HepG2 (cell line): ENCODE data around the gene PCYT2. TPM values are rescaled to one million over a fixed set of nuclear protein-coding genes. Genes with fewer than 3 reads are reported as not detected.

ENCODE experiments used
- ATAC-seq: fragments of 200-7000 bp; cut with Tn5 transposase; 3 replicates; pipeline ENCODE4 v1.9.1; 2020; ENCODE audit warnings: mild to moderate bottlenecking, moderate library complexity
- BruUV-seq: library from RNA; stranded (reverse); fragments of 400-500 nt; replicated peaks from 2 replicates; lab custom pipeline; 2021; lab: Mats Ljungman, UMichigan
- CTCF ChIA-PET: fragments of 300-600 bp; formaldehyde crosslinking; extraction: SDS; loops from one replicate; lab custom pipeline; 2021; ENCODE audit warnings: low total read pairs, inconsistent platforms, low intra/inter-chr PET ratio; lab: Yijun Ruan, JAX
- POLR2A ChIA-PET: fragments of 350-600 bp; sonication (Branson Sonifier 250); formaldehyde crosslinking; loops from one replicate; lab custom pipeline; 2020; ENCODE audit warnings: antibody characterized with exemption, inconsistent platforms; lab: Yijun Ruan, JAX
- DNase-seq: peaks from one replicate; pipeline ENCODE4 v3.0.0-alpha.2; 2015; ENCODE audit warnings: low spot score
- FAIRE-seq: peaks from 3 replicates; lab custom pipeline; 2011; peaks lifted over from hg19 to GRCh38; lab: Jason Lieb, UNC
- H2AFZ ChIP-seq: one replicate; pipeline ENCODE4 v1.6.1; 2011; ENCODE audit warnings: low read length, inconsistent platforms
- H3K27ac ChIP-seq: fragments of 300-600 bp; 3 replicates; pipeline ENCODE4 v1.8.0; 2011; ENCODE audit warnings: mixed run types, mild to moderate bottlenecking, mixed read lengths, low read length, inconsistent platforms; ENCODE audit not compliant: insufficient read depth; ENCODE audit errors: extremely low read length
- H3K27me3 ChIP-seq, 2 experiments: fragments of 200-600 bp in 1 of 2; 2 replicates in 1 of 2; 3 replicates in 1 of 2; pipeline versions ENCODE4 v1.6.0 to v1.8.0; 2011; ENCODE audit warnings: low read length in 2 of 2, mild to moderate bottlenecking in 2 of 2, moderate library complexity in 2 of 2, inconsistent platforms in 1 of 2; ENCODE audit not compliant: insufficient read depth in 2 of 2, control insufficient read depth in 1 of 2
- H3K36me3 ChIP-seq, 2 experiments: fragments of 200-600 bp in 1 of 2; replicated peaks in 1 of 2; 2 replicates in 1 of 2; 3 replicates in 1 of 2; pipeline versions ENCODE4 v1.5.1 to v1.8.0; 2011; ENCODE audit warnings: low read length in 2 of 2, inconsistent platforms in 1 of 2; ENCODE audit not compliant: insufficient read depth in 2 of 2, control insufficient read depth in 1 of 2
- H3K4me1 ChIP-seq: 2 replicates; pipeline ENCODE4 v1.5.1; 2012; ENCODE audit warnings: low read length, inconsistent platforms; ENCODE audit not compliant: insufficient read depth
- H3K4me2 ChIP-seq: 2 replicates; pipeline ENCODE4 v1.6.0; 2011; ENCODE audit warnings: low read depth, low read length, inconsistent platforms
- H3K4me3 ChIP-seq, 3 experiments: fragments of 200-600 bp in 1 of 3; sonication (generic), shearing (Covaris generic) in 1 of 3; replicated peaks in 1 of 3; 2 replicates each; pipeline ENCODE4 v1.5.1; 2011 to 2016; ENCODE audit warnings: low read length in 3 of 3, inconsistent platforms in 2 of 3, low read depth in 2 of 3, mild to moderate bottlenecking in 2 of 3, control low read depth in 1 of 3, mixed read lengths in 1 of 3; ENCODE audit not compliant: insufficient read depth in 1 of 3
- H3K79me2 ChIP-seq: one replicate; pipeline ENCODE4 v1.6.1; 2011; ENCODE audit warnings: low read length, inconsistent platforms; ENCODE audit not compliant: insufficient read depth
- H3K9ac ChIP-seq: 2 replicates; pipeline ENCODE4 v1.6.0; 2011; ENCODE audit warnings: mild to moderate bottlenecking, low read depth, low read length, inconsistent platforms; ENCODE audit not compliant: insufficient read depth
- H3K9me3 ChIP-seq: 2 replicates; pipeline ENCODE4 v1.5.1; 2012; ENCODE audit warnings: mild to moderate bottlenecking, low read length
- H4K20me1 ChIP-seq: 2 replicates; pipeline ENCODE4 v1.6.0; 2011; ENCODE audit warnings: inconsistent platforms, mild to moderate bottlenecking, low read length, moderate library complexity; ENCODE audit not compliant: insufficient read depth
- GFI1 ChIP-seq: sonication (generic); formaldehyde crosslinking; IDR thresholded peaks from 2 replicates; pipeline ENCODE4 v1.5.0; 2020; ENCODE audit warnings: missing genetic modification reagents, mild to moderate bottlenecking, borderline replicate concordance
- NCOA1 ChIP-seq: sonication (generic); formaldehyde crosslinking; IDR thresholded peaks from 2 replicates; pipeline ENCODE4 v1.9.0; 2021; ENCODE audit warnings: missing genetic modification reagents
- RBM22 ChIP-seq: fragments of 200-400 bp; formaldehyde crosslinking; optimal IDR thresholded peaks from 2 replicates; pipeline ENCODE3; 2017; ENCODE audit warnings: mild to moderate bottlenecking, low read length, moderate library complexity
- RBM39 ChIP-seq: fragments of 200-400 bp; formaldehyde crosslinking; IDR thresholded peaks from one replicate; pipeline ENCODE4 v1.6.1; 2018; ENCODE audit warnings: antibody characterized with exemption, mild to moderate bottlenecking, low read depth, low read length; ENCODE audit not compliant: poor library complexity, severe bottlenecking
- RCOR2 ChIP-seq: IDR thresholded peaks from 2 replicates; pipeline ENCODE4 v1.6.1; 2016; ENCODE audit warnings: missing biosample characterization, missing genetic modification reagents
- ZBTB20 ChIP-seq: sonication (generic); formaldehyde crosslinking; IDR thresholded peaks from 2 replicates; pipeline ENCODE4 v1.8.1; 2023; ENCODE audit warnings: missing genetic modification reagents, low read depth, mild to moderate bottlenecking, borderline replicate concordance
- ZNF160 ChIP-seq: sonication (generic); formaldehyde crosslinking; IDR thresholded peaks from 2 replicates; pipeline ENCODE4 v1.8.0; 2022; ENCODE audit warnings: mild to moderate bottlenecking, inconsistent platforms, missing genetic modification reagents
- ZNF251 ChIP-seq: sonication (generic); formaldehyde crosslinking; IDR thresholded peaks from 2 replicates; pipeline ENCODE4 v1.9.0; 2021; ENCODE audit warnings: mild to moderate bottlenecking, missing genetic modification reagents
- ZNF816 ChIP-seq: sonication (generic); formaldehyde crosslinking; IDR thresholded peaks from 2 replicates; pipeline ENCODE4 v1.8.0; 2022; ENCODE audit warnings: missing genetic modification reagents, mild to moderate bottlenecking, borderline replicate concordance
- ZZZ3 ChIP-seq: sonication (generic); formaldehyde crosslinking; IDR thresholded peaks from 2 replicates; pipeline ENCODE4 v1.4.0; 2020; ENCODE audit warnings: missing genetic modification reagents, mild to moderate bottlenecking, borderline replicate concordance
- WGBS: methylation state at CpG from one replicate; pipeline ENCODE4 v1.1.6; 2017; ENCODE audit warnings: low lambda C conversion rate; 5-methylcytosine and 5-hydroxymethylcytosine counted together
- in situ Hi-C: cut with HindIII; loops from 2 replicates; pipeline ENCODE4 v1.10.0; 2017; ENCODE audit warnings: low pct_unique_long_range_greater_than_20kb; ENCODE audit not compliant: extremely low pct_ligation_motif_present
- intact Hi-C: fragments of 100-400 bp; cut with micrococcal nuclease; formaldehyde crosslinking; loops from one replicate; pipeline ENCODE4 v1.10.0; 2022; ENCODE audit not compliant: unreplicated experiment
- polyA plus RNA-seq, 8 experiments: library from polyadenylated mRNA; depleted of rRNA in 3 of 8; stranded (reverse) in 7 of 8; unstranded in 1 of 8; fragments of >200 nt; fragmentation: Illumina TruSeq in 4 of 8; extraction: Trizol in 4 of 8; gene quantifications; 2 replicates each; pipeline versions ENCODE4 v1.2.1 to v1.2.3, GENCODE V29; 2011 to 2016; ENCODE audit warnings: low read depth in 4 of 8, missing spikeins in 1 of 8, mixed read lengths in 1 of 8; ENCODE audit not compliant: insufficient read depth in 1 of 8
- total RNA-seq, 5 experiments: library from RNA; depleted of rRNA; stranded (reverse); fragments of >200 nt; fragmentation: Illumina TruSeq; extraction: Trizol; gene quantifications; 2 replicates each; pipeline ENCODE4 v1.2.3, GENCODE V29; 2016; ENCODE audit warnings: low read depth in 1 of 5
- TF ChIP-seq, protein P1 (sequence below), 2 experiments: sonication (generic) in 1 of 2; formaldehyde crosslinking in 1 of 2; IDR thresholded peaks; 2 replicates each; pipeline versions ENCODE4 v1.4.0 to v1.6.1; 2016 to 2020; ENCODE audit warnings: borderline replicate concordance in 1 of 2, low read depth in 1 of 2, mild to moderate bottlenecking in 1 of 2, missing genetic modification reagents in 1 of 2
- TF ChIP-seq, protein P2 (sequence below): sonication (generic); formaldehyde crosslinking; IDR thresholded peaks from 2 replicates; pipeline ENCODE4 v1.4.0; 2020; ENCODE audit warnings: missing genetic modification reagents

Gene PCYT2
- total and polyA plus RNA-seq, 2 of the 13 experiments (the other 11 are each of a cell fraction or from before 2014, with no cell fraction given), result 147 to 297 TPM

DNA sequence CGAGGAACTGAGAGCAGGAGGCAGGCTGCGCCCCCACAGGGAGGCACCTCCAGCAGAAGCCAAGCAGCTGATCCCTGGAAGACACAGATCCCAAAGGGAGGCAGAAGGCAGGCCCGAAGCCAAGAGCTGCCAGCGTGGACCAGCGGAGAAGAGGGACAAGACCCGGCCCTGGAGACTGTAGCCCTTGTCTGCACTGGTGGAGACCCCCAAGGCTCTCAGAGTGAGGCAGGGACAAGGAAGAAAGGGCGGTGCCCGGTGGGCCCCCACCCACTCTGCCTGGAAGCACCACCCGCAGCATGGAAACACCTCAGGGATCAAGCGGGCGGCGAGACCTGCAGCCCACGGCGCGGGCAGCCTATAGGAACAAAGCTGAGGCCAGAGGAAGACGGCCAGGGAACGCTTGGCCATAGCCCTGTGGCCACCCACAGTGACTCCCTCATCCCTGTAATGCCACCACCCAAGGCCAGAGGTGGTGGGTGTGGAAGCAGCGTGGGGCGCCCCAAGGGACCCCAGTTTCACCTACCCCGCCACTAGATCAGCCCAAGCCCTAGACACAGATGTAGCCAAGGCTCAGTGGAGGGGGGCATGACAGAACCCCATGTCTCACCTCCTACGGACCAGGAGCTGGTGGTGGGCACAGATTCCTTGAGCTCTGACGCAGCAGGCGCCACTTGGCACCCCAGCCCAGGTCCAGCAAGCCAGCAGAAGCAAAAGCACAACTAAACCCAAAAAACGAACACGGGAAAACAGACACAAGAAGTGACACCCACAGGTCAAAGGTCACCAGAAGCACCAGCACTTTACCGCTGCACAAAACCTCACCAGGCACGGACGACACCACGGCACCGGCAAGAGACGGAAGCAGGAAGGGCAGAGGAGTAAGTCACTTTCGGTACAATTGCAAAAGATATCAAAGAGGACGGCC is 9.7 kb upstream of the PCYT2 start (continued):
- TF ChIP-seq, protein P1, sequence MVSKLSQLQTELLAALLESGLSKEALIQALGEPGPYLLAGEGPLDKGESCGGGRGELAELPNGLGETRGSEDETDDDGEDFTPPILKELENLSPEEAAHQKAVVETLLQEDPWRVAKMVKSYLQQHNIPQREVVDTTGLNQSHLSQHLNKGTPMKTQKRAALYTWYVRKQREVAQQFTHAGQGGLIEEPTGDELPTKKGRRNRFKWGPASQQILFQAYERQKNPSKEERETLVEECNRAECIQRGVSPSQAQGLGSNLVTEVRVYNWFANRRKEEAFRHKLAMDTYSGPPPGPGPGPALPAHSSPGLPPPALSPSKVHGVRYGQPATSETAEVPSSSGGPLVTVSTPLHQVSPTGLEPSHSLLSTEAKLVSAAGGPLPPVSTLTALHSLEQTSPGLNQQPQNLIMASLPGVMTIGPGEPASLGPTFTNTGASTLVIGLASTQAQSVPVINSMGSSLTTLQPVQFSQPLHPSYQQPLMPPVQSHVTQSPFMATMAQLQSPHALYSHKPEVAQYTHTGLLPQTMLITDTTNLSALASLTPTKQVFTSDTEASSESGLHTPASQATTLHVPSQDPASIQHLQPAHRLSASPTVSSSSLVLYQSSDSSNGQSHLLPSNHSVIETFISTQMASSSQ (IDR thresholded peaks at IDR 0.05; ENCODE audit: low read depth), result no peak
- TF ChIP-seq, protein P1 (CRISPR knock-in tag; IDR thresholded peaks at IDR 0.05; ENCODE audit: borderline replicate concordance), result no peak
- TF ChIP-seq RBM22, result peak; percentile 54
- TF ChIP-seq RBM39, result peak; percentile 41

DNA sequence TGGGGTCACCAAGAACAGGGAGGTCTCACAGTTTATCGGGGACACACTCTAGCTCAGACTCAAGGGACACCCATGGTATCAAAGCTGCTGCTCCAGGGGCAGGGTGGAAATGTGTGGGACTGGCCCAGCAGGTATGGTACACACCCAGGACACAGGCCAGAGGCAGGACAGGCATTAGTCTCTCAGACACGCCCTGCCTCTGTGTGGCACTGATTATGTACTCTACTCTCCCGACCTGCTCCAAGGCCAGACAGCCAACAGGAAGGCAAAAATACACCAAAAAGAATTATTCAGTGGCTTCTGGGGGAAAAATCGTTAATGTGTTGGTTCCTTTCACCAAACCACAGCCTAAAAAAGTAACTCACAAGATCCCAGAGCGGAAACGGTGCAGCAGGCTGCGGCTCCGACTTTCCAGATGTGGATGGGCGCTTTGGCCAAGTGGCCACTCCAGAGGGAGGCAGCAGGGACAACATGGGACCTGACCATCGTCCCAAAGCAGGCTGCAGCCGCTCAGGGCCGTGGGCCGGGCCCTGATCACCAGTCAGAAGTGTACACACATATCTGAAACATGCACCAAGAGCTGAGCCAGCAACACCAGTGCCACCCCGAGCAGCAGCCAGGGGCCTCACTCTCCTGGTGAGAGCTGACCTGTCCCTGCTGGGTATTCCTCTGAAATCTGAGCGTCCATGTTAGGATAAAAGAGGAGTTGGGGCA is 7.8 kb upstream of the PCYT2 start:
- intact Hi-C loops (no loop called here), in situ Hi-C loops (no loop called here)
- H3K4me3 ChIP-seq, result no peak overlapping the region
- H3K27ac ChIP-seq, result no peak overlapping the region
- peaks cover 7% of the 10 kb centered on the region; the same call in 1 of the 2 replicates for H4K20me1 ChIP-seq
- H3K9me3 ChIP-seq, result no peaks in the 10 kb centered on the region
- ChIA-PET POLR2A (no interaction called here), CTCF (no interaction called here)
- H2AFZ ChIP-seq, result no peak overlapping the region
- H3K9ac ChIP-seq, result no peak overlapping the region
- peak; percentile 13 for ATAC-seq
- H3K36me3 ChIP-seq, result peaks cover 40 to 50% of the 10 kb centered on the region in 2 experiments
- H3K4me2 ChIP-seq, result peak overlapping the region; percentile 83; the same call in 1 of the 2 replicates
- BruUV-seq, result no TSS peak
- H3K27me3 ChIP-seq, result no peaks in the 10 kb centered on the region
- no peak for DNase-seq
- peaks cover 35% of the 10 kb centered on the region for H3K4me1 ChIP-seq
- WGBS, result 94% methylated on average over 15 of the region's 15 CpGs
- H3K79me2 ChIP-seq, result peaks cover 57% of the 10 kb centered on the region
- FAIRE-seq, result no peak
- TF ChIP-seq NCOA1 (CRISPR knock-in tag), result no peak
- TF ChIP-seq ZZZ3 (CRISPR knock-in tag), result no peak
- TF ChIP-seq RCOR2 (CRISPR knock-in tag), result no peak
- no peak for TF ChIP-seq ZBTB20 (CRISPR knock-in tag)
- no peak for TF ChIP-seq GFI1 (CRISPR knock-in tag)
- TF ChIP-seq, protein P2, sequence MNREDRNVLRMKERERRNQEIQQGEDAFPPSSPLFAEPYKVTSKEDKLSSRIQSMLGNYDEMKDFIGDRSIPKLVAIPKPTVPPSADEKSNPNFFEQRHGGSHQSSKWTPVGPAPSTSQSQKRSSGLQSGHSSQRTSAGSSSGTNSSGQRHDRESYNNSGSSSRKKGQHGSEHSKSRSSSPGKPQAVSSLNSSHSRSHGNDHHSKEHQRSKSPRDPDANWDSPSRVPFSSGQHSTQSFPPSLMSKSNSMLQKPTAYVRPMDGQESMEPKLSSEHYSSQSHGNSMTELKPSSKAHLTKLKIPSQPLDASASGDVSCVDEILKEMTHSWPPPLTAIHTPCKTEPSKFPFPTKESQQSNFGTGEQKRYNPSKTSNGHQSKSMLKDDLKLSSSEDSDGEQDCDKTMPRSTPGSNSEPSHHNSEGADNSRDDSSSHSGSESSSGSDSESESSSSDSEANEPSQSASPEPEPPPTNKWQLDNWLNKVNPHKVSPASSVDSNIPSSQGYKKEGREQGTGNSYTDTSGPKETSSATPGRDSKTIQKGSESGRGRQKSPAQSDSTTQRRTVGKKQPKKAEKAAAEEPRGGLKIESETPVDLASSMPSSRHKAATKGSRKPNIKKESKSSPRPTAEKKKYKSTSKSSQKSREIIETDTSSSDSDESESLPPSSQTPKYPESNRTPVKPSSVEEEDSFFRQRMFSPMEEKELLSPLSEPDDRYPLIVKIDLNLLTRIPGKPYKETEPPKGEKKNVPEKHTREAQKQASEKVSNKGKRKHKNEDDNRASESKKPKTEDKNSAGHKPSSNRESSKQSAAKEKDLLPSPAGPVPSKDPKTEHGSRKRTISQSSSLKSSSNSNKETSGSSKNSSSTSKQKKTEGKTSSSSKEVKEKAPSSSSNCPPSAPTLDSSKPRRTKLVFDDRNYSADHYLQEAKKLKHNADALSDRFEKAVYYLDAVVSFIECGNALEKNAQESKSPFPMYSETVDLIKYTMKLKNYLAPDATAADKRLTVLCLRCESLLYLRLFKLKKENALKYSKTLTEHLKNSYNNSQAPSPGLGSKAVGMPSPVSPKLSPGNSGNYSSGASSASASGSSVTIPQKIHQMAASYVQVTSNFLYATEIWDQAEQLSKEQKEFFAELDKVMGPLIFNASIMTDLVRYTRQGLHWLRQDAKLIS (CRISPR knock-in tag), result no peak
- TF ChIP-seq ZNF816 (CRISPR knock-in tag), result no peak
- TF ChIP-seq ZNF251, result no peak
- no peak for TF ChIP-seq ZNF160
